ENCODE results near the gene C20orf204. TPM values are rescaled to one million over a fixed set of nuclear protein-coding genes. Genes with fewer than 3 reads are reported as not detected.

C20orf204 gene
- total RNA-seq, 1 donor from 2014 or later, result 0.38 TPM

GRCh38 chr20:64065062-64065973, 29.3 kb downstream of the C20orf204 start:
- ATAC-seq (ENCODE audit: poor library complexity) (no peak), DNase-seq (no peak)
- intact Hi-C loops (cut with DNase I), result no loop called here

GRCh38 chr20:64065974-64066343, 30.0 kb downstream of the C20orf204 start:
- DNase-seq (no peak), ATAC-seq (ENCODE audit: poor library complexity) (no peak)
- intact Hi-C loops (cut with DNase I), result no loop called here

GRCh38 chr20:64067005-64067632, 31.1 kb downstream of the C20orf204 start:
- no peak for DNase-seq
- intact Hi-C loops (cut with DNase I), result no loop called here

DNA sequence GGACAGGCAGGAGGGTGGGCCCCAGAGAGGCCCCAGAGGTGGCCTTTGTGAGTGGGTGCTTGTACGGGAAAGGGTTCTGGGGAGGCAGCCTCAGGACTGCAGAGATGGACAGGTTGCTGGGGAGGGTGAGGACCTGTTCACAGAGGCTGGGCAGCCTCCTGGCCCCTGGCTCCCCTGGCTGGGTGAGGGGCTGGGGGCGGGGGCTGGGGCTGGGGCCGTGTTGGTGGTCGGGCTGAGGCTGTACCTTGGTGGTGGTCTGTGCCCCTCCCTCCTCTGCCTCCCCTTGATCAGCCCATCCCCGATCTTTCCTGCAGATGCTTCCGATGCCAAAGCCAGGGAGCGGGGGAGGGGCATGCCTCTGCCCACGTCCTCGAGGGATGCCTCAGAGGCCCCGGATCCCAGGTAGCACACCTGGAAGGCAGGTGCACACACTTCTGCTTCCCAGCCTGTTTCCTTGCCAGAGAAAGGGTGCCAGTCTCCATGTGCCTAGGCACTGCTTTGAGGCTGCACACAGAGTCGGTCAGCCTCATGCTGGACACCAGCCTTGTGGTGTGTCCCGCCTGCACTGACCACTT, 31.8 kb downstream of the C20orf204 start:
- ATAC-seq (ENCODE audit: poor library complexity), result no peak
- intact Hi-C loops (cut with DNase I), result no loop called here
- DNase-seq, result no peak

More at GRCh38 chr20:64067005-64067632, 31.1 kb downstream of the C20orf204 start:
- ATAC-seq (ENCODE audit: poor library complexity), result no peak

DNA sequence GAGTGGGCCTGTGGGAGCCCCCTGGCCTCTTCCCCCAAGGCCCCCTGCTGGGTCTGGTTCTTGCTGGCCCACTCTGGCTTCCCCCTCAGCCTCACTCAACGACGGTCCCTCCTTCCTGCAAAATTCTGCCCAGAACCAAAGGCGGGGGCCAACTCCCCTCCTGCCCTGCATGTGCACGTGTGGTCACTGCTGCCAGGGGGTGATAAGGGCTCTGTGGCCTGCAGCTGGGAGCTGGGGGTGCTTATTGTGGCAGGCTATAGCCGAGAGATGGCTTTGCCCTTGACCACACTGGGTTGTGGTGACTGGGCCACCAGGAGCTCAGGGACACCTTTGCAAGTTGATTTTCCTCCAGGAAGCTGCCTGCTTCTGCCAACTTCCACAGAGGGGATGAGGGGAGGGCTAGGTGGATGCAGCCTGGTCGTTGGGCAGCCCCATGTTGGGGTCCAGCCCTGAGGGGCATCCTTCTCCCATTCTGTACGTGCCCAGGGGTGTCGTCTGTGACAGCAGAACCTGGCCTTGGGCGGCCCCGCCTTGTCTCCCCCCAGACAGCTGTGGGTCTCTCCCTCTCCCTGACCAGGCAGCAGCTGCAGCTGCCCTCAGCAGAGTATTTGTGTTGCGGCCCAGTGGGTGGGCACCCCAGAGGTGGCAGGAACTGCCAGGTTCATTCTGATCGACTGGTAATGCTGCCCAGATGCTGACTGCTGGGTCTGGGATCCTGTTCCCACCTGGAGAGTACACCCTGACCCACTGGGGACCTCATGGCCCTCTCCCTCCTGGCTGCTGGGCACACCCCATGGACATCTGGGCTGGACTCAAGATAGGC, 32.6 kb downstream of the C20orf204 start:
- ATAC-seq (ENCODE audit: poor library complexity), result no peak
- no peak for DNase-seq

DNA sequence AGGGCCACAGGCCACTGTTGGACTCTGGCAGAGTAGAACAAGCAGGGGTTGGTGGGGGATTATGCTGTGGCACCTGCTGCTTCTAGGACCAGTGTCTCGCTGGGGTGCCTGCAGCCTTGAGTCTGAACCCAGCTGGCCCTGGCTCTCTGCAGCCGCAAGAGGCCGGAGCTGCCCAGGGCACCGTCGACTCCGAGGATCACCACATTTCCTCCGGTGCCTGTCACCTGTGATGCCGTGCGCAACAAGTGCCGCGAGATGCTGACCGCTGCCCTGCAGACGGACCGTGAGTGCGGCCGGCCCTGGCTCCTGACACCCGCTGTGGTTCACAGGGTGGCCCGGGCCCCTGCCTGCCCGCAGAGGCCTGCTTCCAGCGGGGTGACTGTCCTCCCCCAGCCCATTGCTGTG, 33.2 kb downstream of the C20orf204 start:
- intact Hi-C loops (cut with DNase I), result no loop called here
- DNase-seq, result no peak
- ATAC-seq (ENCODE audit: poor library complexity), result no peak

More for the DNA sequence above, 32.6 kb downstream of the C20orf204 start:
- intact Hi-C loops (cut with DNase I), result no loop called here

GRCh38 chr20:64069614-64070243, 33.7 kb downstream of the C20orf204 start:
- no peak for DNase-seq
- ATAC-seq (ENCODE audit: poor library complexity), result no peak
- intact Hi-C loops (cut with DNase I), result no loop called here

- intact Hi-C loops (cut with DNase I), result no loop called here
- ATAC-seq (ENCODE audit: poor library complexity), result no peak
Measured at GRCh38 chr20:64070244-64070993, 34.4 kb downstream of the C20orf204 start.

DNA sequence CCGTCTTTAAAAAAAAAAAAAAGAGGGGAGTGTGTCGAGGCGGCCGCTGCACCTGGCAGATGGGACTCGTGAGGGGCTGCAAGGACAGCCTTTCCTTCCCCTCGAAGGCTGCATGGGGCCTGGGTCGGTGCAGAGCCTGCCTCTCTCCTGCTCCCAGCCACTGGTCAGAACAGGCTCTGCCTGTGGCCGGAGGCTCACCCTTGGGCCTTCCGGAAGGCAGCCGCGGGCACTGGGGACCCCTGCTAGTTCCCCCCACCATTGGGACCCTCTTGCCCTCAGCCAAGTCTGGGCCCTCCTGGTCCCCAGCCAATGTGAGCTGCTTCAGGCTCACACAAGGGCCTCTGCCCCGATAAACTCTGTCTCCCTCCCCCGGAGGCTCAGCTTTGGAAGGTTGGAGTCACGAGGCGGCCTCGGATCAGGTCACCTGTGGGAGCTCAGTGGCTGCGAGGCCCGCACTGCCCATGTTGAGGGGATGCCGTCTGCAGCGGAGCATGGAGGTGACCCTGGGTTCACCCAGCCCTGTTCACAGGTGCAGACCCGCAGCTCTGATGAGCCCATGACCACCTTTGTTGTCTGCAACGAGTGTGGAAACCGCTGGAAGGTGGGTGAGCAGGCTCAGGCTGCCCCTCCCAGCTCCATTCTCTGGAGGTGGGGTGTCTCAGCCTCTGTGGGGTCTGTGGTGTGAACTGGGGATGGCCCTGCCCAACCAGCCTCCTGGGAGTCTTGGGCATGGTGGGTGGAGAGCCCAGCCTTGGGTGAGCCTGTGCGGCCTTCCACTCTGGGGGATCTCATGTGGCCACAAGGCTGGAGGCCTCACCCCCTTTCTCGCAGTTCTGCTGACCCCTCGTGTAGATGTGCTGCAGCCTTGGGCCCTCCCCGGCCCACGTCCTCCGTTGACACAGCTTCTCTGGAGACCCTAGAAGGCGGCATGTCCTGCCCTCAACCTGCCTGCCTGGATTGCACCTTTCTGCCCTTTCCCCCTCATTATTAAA, 35.7 kb downstream of the C20orf204 start:
- no peak for DNase-seq
- intact Hi-C loops (cut with DNase I), result no loop called here

More at GRCh38 chr20:64070244-64070993, 34.4 kb downstream of the C20orf204 start:
- DNase-seq, result no peak

DNA sequence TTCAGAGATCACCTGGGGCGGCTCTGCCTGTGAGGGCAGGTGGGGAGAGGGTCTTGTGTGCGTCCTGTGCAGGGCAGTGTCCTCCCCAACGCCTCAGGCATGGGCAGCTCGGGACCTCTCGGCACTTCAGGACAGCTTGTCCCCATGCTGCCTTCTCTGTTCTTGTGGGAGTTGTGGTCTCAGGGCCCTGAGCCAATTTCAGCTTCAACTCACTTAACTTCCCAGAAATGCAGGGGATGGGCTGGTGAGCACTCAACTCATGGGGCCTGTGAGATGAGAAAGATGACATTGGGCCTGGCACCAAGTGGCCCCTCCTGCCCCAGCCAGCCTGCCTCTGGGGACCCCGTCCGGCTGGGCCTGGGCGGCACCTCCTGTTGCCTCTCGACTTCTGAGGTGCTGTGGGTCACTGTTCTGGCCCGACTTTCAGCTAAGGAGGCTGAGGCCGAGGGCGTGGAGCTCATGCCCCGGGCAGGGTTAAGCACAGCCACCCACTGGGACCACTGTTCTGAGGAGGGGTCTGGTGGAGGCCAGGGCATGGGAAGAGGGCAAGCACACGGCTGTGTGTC, 36.6 kb downstream of the C20orf204 start:
- no peak for DNase-seq
- intact Hi-C loops (cut with DNase I), result no loop called here
- ATAC-seq (ENCODE audit: poor library complexity), result no peak

More for the DNA sequence above, 35.7 kb downstream of the C20orf204 start:
- ATAC-seq (ENCODE audit: poor library complexity), result no peak

GRCh38 chr20:64073476-64074183, 37.6 kb downstream of the C20orf204 start:
- ATAC-seq (ENCODE audit: poor library complexity) (no peak), DNase-seq (no peak)
- intact Hi-C loops (cut with DNase I), result no loop called here

GRCh38 chr20:64074184-64074789, 38.3 kb downstream of the C20orf204 start:
- DNase-seq (no peak), ATAC-seq (ENCODE audit: poor library complexity) (no peak)
- intact Hi-C loops (cut with DNase I), result no loop called here

DNA sequence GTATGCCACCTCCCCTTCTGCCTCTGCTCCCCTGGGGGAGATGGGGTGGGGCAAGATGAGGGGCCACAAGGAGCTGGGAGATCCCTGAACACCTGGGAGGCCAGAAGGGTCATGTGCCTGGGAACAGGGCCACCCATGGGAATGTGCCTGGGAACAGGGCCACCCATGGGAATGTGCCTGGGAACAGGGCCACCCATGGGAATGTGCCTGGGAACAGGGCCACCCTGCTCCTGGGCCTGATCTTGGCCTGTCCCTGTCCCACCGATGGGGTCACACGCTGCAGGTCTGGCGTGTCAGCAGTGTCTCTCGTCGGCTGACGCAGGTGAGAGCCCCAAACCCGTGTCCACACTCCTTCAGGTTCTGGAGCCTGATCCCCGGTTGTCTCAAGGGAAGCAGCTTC, 39.0 kb downstream of the C20orf204 start:
- ATAC-seq (ENCODE audit: poor library complexity) (no peak), DNase-seq (no peak)
- intact Hi-C loops (cut with DNase I), result no loop called here

DNA sequence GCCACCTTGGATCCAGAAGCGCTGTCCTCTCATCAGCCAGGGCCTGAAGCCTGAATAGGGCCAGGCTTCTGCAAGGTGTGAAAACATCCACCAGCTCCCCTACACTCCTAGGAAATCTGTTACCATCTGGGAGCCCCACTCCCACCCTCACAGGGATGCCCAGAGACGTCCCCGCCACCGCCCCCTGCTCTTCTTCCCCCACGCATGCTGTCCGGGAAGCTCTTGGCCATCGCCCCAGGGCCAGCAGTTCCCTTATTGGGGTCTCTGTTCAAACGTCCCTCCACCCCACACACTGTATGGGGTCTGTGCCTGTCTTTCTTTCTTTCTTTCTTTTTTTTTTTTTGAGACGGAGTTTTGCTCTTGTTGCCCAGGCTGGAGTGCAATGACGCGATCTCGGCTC, 39.6 kb downstream of the C20orf204 start:
- DNase-seq, result no peak
- intact Hi-C loops (cut with DNase I), result no loop called here

More for the DNA sequence above, 39.6 kb downstream of the C20orf204 start:
- ATAC-seq (ENCODE audit: poor library complexity), result no peak

Measured in Right ventricle myocardium superior (tissue), 1 donor.